HG03469 (cell line): ENCODE measurements around the gene CAPN7.

Experiments
- ATAC-seq: cut with Tn5 transposase; IDR thresholded peaks from one replicate; pipeline ENCODE4 v1.9.1; 2021; ENCODE audit warnings: mild to moderate bottlenecking, moderate library complexity, moderate number of reproducible peaks; ENCODE audit not compliant: unreplicated experiment

Gene CAPN7

GRCh38 chr3:15198686-15199085 lies 7.4 kb upstream of the CAPN7 start:
- ATAC-seq = no peak

- no peak for ATAC-seq
These were observed 6.4 kb upstream of the CAPN7 start for GRCh38 chr3:15199493-15200105.

- no peak for ATAC-seq
These were observed 2.0 kb upstream of the CAPN7 start for GRCh38 chr3:15204005-15204404.

- no peak for ATAC-seq
These were observed 538 bp upstream of the CAPN7 start for GRCh38 chr3:15205482-15205933.

GRCh38 chr3:15206662-15207576 lies 873 bp downstream of the CAPN7 start:
- no peak for ATAC-seq

GRCh38 chr3:15207836-15208504 lies 1.9 kb downstream of the CAPN7 start:
- ATAC-seq = no peak

- no peak for ATAC-seq
These were observed 5.9 kb downstream of the CAPN7 start for GRCh38 chr3:15211937-15212336.

GRCh38 chr3:15214758-15215157 lies 8.7 kb downstream of the CAPN7 start:
- no peak for ATAC-seq

GRCh38 chr3:15215996-15216395 lies 9.9 kb downstream of the CAPN7 start:
- ATAC-seq = no peak

- ATAC-seq = no peak
These were observed 10.5 kb downstream of the CAPN7 start for GRCh38 chr3:15216501-15216900.

GRCh38 chr3:15217011-15217671 lies 11.1 kb downstream of the CAPN7 start:
- ATAC-seq = no peak

GRCh38 chr3:15217841-15218267 lies 11.8 kb downstream of the CAPN7 start:
- ATAC-seq = no peak

GRCh38 chr3:15218689-15219088 lies 12.6 kb downstream of the CAPN7 start:
- no peak for ATAC-seq

GRCh38 chr3:15220056-15220455 lies 14.0 kb downstream of the CAPN7 start:
- no peak for ATAC-seq

- ATAC-seq = no peak
These were observed 14.6 kb downstream of the CAPN7 start for GRCh38 chr3:15220661-15221060.

- no peak for ATAC-seq
These were observed 15.7 kb downstream of the CAPN7 start for GRCh38 chr3:15221574-15222217.

GRCh38 chr3:15223685-15224572 lies 17.9 kb downstream of the CAPN7 start:
- ATAC-seq = no peak

- no peak for ATAC-seq
These were observed 22.1 kb downstream of the CAPN7 start for GRCh38 chr3:15228147-15228546.

- no peak for ATAC-seq
These were observed 23.2 kb downstream of the CAPN7 start for GRCh38 chr3:15229262-15229661.

GRCh38 chr3:15241341-15241740 lies 35.3 kb downstream of the CAPN7 start:
- ATAC-seq = no peak
